SK-N-MC (cell line): ENCODE results near the gene S100G.
"Not testable (repeated sequence)": the region's sequence is repeated elsewhere in the genome, so short reads cannot be mapped to it uniquely, and the experiment has no call there.

Experiments used
- DNase-seq: peaks from one replicate; pipeline ENCODE4 v3.0.0-alpha.2; 2011; ENCODE audit warnings: low read depth, low spot score
- H3K27ac ChIP-seq: fragments of 200-600 bp; sonication (generic); 2 replicates; pipeline ENCODE4 v1.5.1; 2016; ENCODE audit warnings: mixed run types
- H3K36me3 ChIP-seq: fragments of 200-600 bp; sonication (generic); 2 replicates; pipeline ENCODE4 v1.6.1; 2017; ENCODE audit warnings: antibody characterized with exemption, low read length, mixed read lengths; ENCODE audit not compliant: insufficient read depth
- H3K4me3 ChIP-seq: fragments of 200-600 bp; sonication (generic); 2 replicates; pipeline ENCODE4 v1.5.1; 2016
- H3K9ac ChIP-seq: fragments of 200-600 bp; sonication (generic); 2 replicates; pipeline ENCODE4 v1.8.0; 2017; ENCODE audit warnings: mixed run types, mixed read lengths; ENCODE audit not compliant: insufficient read length
- H3K9me3 ChIP-seq: fragments of 200-600 bp; sonication (generic); 2 replicates; pipeline ENCODE4 v1.6.1; 2017; ENCODE audit warnings: low read depth, mild to moderate bottlenecking, antibody characterized with exemption, low read length, moderate library complexity, mixed read lengths
- EZH2 ChIP-seq: fragments of 200-600 bp; sonication (generic); IDR thresholded peaks from one replicate; pipeline ENCODE4 v1.6.1; 2017; ENCODE audit warnings: antibody characterized with exemption
- FOXP2 ChIP-seq: optimal IDR thresholded peaks from 2 replicates; pipeline ENCODE3; 2011; ENCODE audit warnings: mild to moderate bottlenecking, moderate library complexity; ENCODE audit not compliant: insufficient read depth; ENCODE audit errors: extremely low read length, control extremely low read depth
- POLR2AphosphoS5 ChIP-seq: IDR thresholded peaks from 2 replicates; pipeline ENCODE4 v1.6.1; 2012; ENCODE audit warnings: mild to moderate bottlenecking, low read depth, low read length, borderline replicate concordance

The S100G gene

GRCh38 chrX:16617382-16617781, 32.6 kb upstream of the S100G start:
- H3K36me3 ChIP-seq, result no peaks in the 10 kb centered on the region
- DNase-seq, result no peak
- H3K9ac ChIP-seq, result no peak overlapping the region
- H3K4me3 ChIP-seq, result no peak overlapping the region
- H3K9me3 ChIP-seq, result no peaks in the 10 kb centered on the region
- H3K27ac ChIP-seq, result no peak overlapping the region
- TF ChIP-seq EZH2, result no peak
- no peak for TF ChIP-seq POLR2AphosphoS5
- TF ChIP-seq FOXP2, result no peak

GRCh38 chrX:16618422-16618821, 31.5 kb upstream of the S100G start:
- H3K9me3 ChIP-seq, result no peaks in the 10 kb centered on the region
- no peak for DNase-seq
- no peaks in the 10 kb centered on the region for H3K36me3 ChIP-seq
- no peak overlapping the region for H3K9ac ChIP-seq
- TF ChIP-seq EZH2 (no peak), POLR2AphosphoS5 (no peak), FOXP2 (no peak)
- no peak overlapping the region for H3K4me3 ChIP-seq
- no peak overlapping the region for H3K27ac ChIP-seq

DNA sequence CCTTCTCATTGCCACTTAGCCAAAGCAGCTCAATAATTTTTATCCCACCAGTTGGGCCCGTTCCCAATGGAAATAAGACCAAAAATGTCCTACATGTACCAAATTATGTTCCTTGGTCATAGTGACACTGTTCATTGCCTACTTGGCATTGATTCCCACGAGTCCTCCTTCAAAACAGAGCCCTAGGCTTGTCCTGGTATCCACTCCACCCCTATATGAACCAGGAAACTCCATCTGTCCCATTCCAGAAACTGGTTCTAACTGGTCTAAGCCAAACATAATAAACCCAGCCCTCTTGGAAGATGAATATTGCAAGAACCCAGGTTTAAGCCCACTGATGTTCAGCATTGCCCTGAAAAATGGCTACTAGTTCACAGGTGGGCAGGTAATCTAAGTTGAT, 30.9 kb upstream of the S100G start:
- Histone ChIP-seq H3K9me3 (no peaks in the 10 kb centered on the region), H3K36me3 (no peaks in the 10 kb centered on the region), H3K9ac (no peak overlapping the region), H3K27ac (no peak overlapping the region), H3K4me3 (no peak overlapping the region)
- TF ChIP-seq FOXP2 (no peak), POLR2AphosphoS5 (no peak), EZH2 (no peak)
- DNase-seq, result no peak

GRCh38 chrX:16628511-16628910, 21.4 kb upstream of the S100G start:
- not testable (repeated sequence) for H3K27ac ChIP-seq, DNase-seq, H3K9me3 ChIP-seq, H3K9ac ChIP-seq, H3K4me3 ChIP-seq, H3K36me3 ChIP-seq

GRCh38 chrX:16628946-16629595, 20.9 kb upstream of the S100G start:
- H3K27ac ChIP-seq, result 0 out of 2 replicates have a peak overlapping the region, but pooled peaks have one; percentile 40
- no peak overlapping the region for H3K9ac ChIP-seq

DNA sequence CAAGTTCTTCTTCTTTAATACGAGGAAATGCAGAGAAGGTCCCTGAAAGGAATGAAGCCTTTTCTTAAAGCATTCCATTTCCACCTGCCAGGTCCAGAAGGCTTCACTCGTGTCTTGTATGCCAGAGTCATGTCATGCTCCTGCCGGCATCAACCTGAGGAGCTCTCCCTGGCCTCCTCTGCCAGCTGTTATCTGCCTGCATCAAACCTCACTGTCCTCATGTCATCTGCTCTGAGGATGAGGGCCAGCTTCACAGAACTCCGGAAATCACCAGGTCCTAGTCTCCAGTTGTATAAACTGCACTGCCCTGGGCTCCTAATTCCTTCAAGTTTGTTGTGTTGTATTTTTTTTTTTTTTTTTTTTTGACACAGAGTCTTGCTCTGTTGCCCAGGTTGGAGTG, 20.0 kb upstream of the S100G start:
- no peaks in the 10 kb centered on the region for H3K9me3 ChIP-seq
- TF ChIP-seq POLR2AphosphoS5 (no peak), FOXP2 (no peak), EZH2 (no peak)
- DNase-seq, result no peak
- no peak overlapping the region for H3K9ac ChIP-seq
- no peaks in the 10 kb centered on the region for H3K36me3 ChIP-seq
- 0 out of 2 replicates have a peak overlapping the region, but pooled peaks have one; percentile 40 for H3K27ac ChIP-seq
- no peak overlapping the region; the same call in 1 of the 2 replicates for H3K4me3 ChIP-seq

More at GRCh38 chrX:16628946-16629595, 20.9 kb upstream of the S100G start:
- TF ChIP-seq POLR2AphosphoS5, result no peak
- no peak for TF ChIP-seq FOXP2
- no peak for DNase-seq
- Histone ChIP-seq H3K36me3 (no peaks in the 10 kb centered on the region), H3K9me3 (no peaks in the 10 kb centered on the region), H3K4me3 (peak overlapping the region; percentile 32; the same call in 1 of the 2 replicates)

DNA sequence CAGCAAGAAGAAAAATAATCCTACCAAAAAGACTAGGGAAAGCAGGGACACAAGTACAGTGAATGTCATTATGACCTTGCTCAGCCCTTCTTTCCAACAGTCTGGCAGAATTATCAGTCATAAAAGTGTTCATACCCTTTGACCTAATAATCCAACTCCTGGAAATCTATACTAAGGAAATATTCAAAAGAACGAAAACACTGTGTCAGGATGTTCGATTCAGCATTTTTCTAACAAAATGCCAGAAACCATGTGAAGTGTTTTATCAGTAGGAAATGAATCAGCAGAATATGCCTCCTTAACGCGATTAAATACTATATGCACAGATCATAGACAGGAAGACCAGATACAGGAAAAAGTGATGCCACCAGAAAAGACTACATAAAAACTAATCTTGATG, 16.2 kb upstream of the S100G start:
- Histone ChIP-seq H3K36me3 (no peaks in the 10 kb centered on the region), H3K9me3 (no peaks in the 10 kb centered on the region), H3K27ac (peak overlapping the region; percentile 93), H3K4me3 (peak overlapping the region; percentile 59), H3K9ac (peak overlapping the region; percentile 52)
- TF ChIP-seq POLR2AphosphoS5 (peak; percentile 42; the same call in 1 of the 2 replicates), FOXP2 (no peak)
- peak; percentile 65 for DNase-seq

GRCh38 chrX:16635040-16635439, 14.9 kb upstream of the S100G start:
- H3K9ac ChIP-seq, result no peak overlapping the region
- H3K27ac ChIP-seq, result 0 out of 2 replicates have a peak overlapping the region, but pooled peaks have one; percentile 93
- no peaks in the 10 kb centered on the region for H3K9me3 ChIP-seq
- no peak for DNase-seq
- no peaks in the 10 kb centered on the region for H3K36me3 ChIP-seq
- H3K4me3 ChIP-seq, result no peak overlapping the region
- TF ChIP-seq POLR2AphosphoS5, result no peak
- TF ChIP-seq EZH2, result no peak
- no peak for TF ChIP-seq FOXP2

DNA sequence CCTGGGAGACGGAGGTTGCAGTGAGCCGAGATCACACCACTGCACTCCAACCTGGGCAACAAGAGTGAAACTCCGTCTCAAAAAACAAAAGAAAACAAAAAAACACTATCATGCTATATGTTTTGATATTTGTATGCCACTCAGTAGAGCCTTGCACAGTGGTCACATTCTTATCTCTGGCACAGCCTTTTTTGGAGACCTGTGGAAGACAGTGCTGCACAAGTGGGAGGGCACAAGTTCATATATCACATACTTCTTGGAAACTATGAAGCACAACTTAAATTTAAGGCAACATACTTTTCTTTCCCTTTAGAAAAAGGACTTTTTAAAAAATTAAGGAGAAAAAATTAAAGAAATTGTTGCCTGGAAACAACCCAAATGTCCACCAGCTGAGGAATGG, 14.4 kb upstream of the S100G start:
- no peak for TF ChIP-seq EZH2
- TF ChIP-seq FOXP2, result no peak
- TF ChIP-seq POLR2AphosphoS5, result no peak
- Histone ChIP-seq H3K9me3 (no peaks in the 10 kb centered on the region), H3K27ac (no peak overlapping the region), H3K9ac (no peak overlapping the region), H3K36me3 (no peaks in the 10 kb centered on the region), H3K4me3 (no peak overlapping the region)
- no peak for DNase-seq
